Thyroid gland (tissue), 4 donors: ENCODE results near the gene SLCO3A1. TPM values are rescaled to one million over a fixed set of nuclear protein-coding genes. Genes with fewer than 3 reads are reported as not detected.
A peak's percentile ranks its signal among the peaks of the same experiment; 100 is the strongest.

Experiments
- DNase-seq, 2 donors: peaks; one replicate each; pipeline ENCODE4 v3.0.0-alpha.2; 2019
- H3K27ac ChIP-seq, 3 donors: fragments of 200-600 bp; sonication (generic); 1 replicate in 2 of 3; 2 replicates in 1 of 3; pipeline ENCODE4 v1.5.1; 2016 to 2019; ENCODE audit warnings: mild to moderate bottlenecking in 1 of 3, moderate library complexity in 1 of 3
- H3K27me3 ChIP-seq: fragments of 200-600 bp; sonication (generic); one replicate; pipeline ENCODE4 v1.5.1; 2019
- H3K36me3 ChIP-seq, 2 donors: fragments of 200-600 bp; sonication (generic); one replicate each; pipeline ENCODE4 v1.5.1; 2016 to 2019
- H3K4me1 ChIP-seq, 2 donors: fragments of 200-600 bp; sonication (generic); one replicate each; pipeline ENCODE4 v1.5.1; 2017 to 2019
- H3K4me3 ChIP-seq, 3 donors: fragments of 200-600 bp; sonication (generic); replicated peaks in 1 of 3; 1 replicate in 2 of 3; 2 replicates in 1 of 3; pipeline ENCODE4 v1.5.1; 2016; ENCODE audit warnings: mild to moderate bottlenecking in 1 of 3
- H3K9me3 ChIP-seq: fragments of 200-600 bp; sonication (generic); one replicate; pipeline ENCODE4 v1.5.1; 2017
- POLR2A ChIP-seq, 2 donors: fragments of 450-650 bp; IDR thresholded peaks; one replicate each; pipeline ENCODE4 v1.6.1; 2017; ENCODE audit warnings: antibody characterized with exemption in 2 of 2, mild to moderate bottlenecking in 2 of 2, moderate library complexity in 1 of 2
- WGBS, 2 donors: methylation state at CpG; one replicate each; pipeline ENCODE4 v1.1.5; 2017; 5-methylcytosine and 5-hydroxymethylcytosine counted together
- intact Hi-C: fragments of 100-400 bp; cut with DNase I; formaldehyde crosslinking; loops from one replicate; pipeline ENCODE4 v1.15.1; 2023
- total RNA-seq, 4 donors: library from RNA; depleted of rRNA; stranded (reverse); fragments of >200 nt; gene quantifications; one replicate each; pipeline ENCODE4 v1.2.3, GENCODE V29; 2016
- TF ChIP-seq, protein P1 (sequence below), 6 experiments: fragments of 200-600 bp in 3 of 6; fragments of 450-650 bp in 3 of 6; sonication (generic) in 3 of 6; IDR thresholded peaks; one replicate each; pipeline ENCODE4 v1.5.1; 2016 to 2019; ENCODE audit warnings: antibody characterized with exemption in 6 of 6, mild to moderate bottlenecking in 2 of 6, inconsistent platforms in 1 of 6, moderate library complexity in 1 of 6

The SLCO3A1 gene
- total RNA-seq, 4 donors from 2014 or later: 23.3 to 31.4 (median 28.0) TPM

DNA sequence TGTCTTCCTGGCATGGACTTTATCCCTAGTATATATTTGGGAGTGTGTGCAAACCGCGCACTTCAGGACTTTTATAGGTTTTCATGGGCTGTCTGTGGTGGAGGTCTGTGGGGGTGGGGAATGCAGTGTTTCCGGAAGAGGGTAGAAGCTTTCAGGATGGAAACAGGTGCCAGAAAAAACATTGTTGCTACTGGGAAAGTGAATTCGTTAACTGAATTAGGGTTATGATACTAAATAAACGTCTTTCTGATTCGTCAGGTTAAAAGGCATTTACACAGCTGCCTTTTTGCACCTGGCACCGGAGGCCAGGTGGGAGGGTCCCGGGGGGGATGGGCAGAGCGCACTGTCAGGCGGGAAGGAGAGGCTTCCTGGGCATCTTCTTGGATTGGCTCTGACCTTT is 62.1 kb downstream of the SLCO3A1 start:
- intact Hi-C loops: no loop called here

DNA sequence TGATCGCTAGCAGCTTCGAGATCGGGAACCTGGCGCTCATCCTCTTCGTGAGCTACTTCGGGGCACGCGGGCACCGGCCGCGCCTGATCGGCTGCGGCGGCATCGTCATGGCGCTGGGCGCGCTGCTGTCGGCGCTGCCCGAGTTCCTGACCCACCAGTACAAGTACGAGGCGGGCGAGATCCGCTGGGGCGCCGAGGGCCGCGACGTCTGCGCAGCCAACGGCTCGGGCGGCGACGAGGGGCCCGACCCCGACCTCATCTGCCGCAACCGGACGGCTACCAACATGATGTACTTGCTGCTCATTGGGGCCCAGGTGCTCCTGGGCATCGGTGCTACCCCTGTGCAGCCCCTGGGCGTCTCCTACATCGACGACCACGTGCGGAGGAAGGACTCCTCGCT is 62.5 kb downstream of the SLCO3A1 start:
- WGBS, 2 donors: 96 to 98% methylated on average over 28 to 48 of the region's 48 CpGs
- H3K36me3 ChIP-seq: peaks cover 4 to 5% of the 10 kb centered on the region in 2 donors
- no peaks in the 10 kb centered on the region for H3K9me3 ChIP-seq
- intact Hi-C loops: no loop called here
- H3K4me3 ChIP-seq: no peak overlapping the region
- TF ChIP-seq, protein P1, sequence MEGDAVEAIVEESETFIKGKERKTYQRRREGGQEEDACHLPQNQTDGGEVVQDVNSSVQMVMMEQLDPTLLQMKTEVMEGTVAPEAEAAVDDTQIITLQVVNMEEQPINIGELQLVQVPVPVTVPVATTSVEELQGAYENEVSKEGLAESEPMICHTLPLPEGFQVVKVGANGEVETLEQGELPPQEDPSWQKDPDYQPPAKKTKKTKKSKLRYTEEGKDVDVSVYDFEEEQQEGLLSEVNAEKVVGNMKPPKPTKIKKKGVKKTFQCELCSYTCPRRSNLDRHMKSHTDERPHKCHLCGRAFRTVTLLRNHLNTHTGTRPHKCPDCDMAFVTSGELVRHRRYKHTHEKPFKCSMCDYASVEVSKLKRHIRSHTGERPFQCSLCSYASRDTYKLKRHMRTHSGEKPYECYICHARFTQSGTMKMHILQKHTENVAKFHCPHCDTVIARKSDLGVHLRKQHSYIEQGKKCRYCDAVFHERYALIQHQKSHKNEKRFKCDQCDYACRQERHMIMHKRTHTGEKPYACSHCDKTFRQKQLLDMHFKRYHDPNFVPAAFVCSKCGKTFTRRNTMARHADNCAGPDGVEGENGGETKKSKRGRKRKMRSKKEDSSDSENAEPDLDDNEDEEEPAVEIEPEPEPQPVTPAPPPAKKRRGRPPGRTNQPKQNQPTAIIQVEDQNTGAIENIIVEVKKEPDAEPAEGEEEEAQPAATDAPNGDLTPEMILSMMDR (IDR thresholded peaks at IDR 0.05): no peak
- no peak for TF ChIP-seq POLR2A (IDR thresholded peaks at IDR 0.05)
- DNase-seq: no peak
- no peaks in the 10 kb centered on the region for H3K27me3 ChIP-seq
- H3K27ac ChIP-seq: no peak overlapping the region
- peaks cover 0 to 10% of the 10 kb centered on the region in 2 donors for H3K4me1 ChIP-seq

More for the DNA sequence above, 62.1 kb downstream of the SLCO3A1 start:
- peaks cover 0 to 8% of the 10 kb centered on the region in 2 donors for H3K4me1 ChIP-seq
- no peak overlapping the region for H3K4me3 ChIP-seq
- peaks cover 4 to 5% of the 10 kb centered on the region in 2 donors for H3K36me3 ChIP-seq
- H3K9me3 ChIP-seq: no peaks in the 10 kb centered on the region
- TF ChIP-seq, protein P1 (IDR thresholded peaks at IDR 0.05): no peak
- no peak for TF ChIP-seq POLR2A (IDR thresholded peaks at IDR 0.05)
- no peaks in the 10 kb centered on the region for H3K27me3 ChIP-seq
- WGBS, 2 donors: 73 to 88% methylated on average over 10 of the region's 10 CpGs
- no peak for DNase-seq
- H3K27ac ChIP-seq: no peak overlapping the region

DNA sequence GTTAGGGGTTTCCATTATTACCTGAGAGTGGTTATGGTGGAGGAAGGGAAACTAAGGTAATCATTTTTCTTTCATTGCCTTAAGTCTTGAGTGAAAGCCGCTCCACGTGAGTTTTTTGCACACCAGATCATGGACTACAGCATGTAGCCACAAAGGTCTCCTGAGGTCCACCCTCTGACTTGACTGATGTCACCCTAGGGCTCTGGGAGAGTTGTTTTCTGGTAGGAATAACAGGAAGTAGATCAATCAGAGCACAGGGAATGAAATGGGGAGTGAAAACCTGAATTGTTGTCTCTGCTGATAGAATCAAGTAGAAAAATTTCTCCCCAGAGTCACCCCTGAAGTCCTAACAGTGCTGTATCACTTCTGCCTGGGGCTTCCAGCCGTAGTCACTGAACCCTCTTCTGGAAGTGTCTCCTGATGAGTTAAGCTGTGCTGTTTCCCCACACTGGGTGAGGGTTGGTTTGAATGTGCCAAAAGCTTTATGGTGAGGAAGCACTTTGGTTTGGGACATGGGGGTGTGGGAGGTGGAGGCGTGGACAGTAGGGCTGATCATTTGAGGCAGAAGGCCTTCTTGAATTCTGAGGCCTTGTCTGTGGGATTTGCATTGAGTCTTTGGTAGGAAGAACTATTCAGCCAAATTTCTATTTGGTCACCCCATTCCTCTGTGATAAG is 64.3 kb downstream of the SLCO3A1 start:
- Histone ChIP-seq H3K4me1 (peaks cover 8 to 25% of the 10 kb centered on the region in 2 donors), H3K9me3 (no peaks in the 10 kb centered on the region), H3K36me3 (peaks cover 4 to 5% of the 10 kb centered on the region in 2 donors), H3K27me3 (no peaks in the 10 kb centered on the region), H3K27ac (no peak overlapping the region), H3K4me3 (no peak overlapping the region)
- TF ChIP-seq, protein P1 (IDR thresholded peaks at IDR 0.05): no peak
- TF ChIP-seq POLR2A (IDR thresholded peaks at IDR 0.05): no peak
- WGBS, 2 donors: 91 to 93% methylated on average over 4 of the region's 4 CpGs
- intact Hi-C loops: no loop called here
- DNase-seq: no peak

DNA sequence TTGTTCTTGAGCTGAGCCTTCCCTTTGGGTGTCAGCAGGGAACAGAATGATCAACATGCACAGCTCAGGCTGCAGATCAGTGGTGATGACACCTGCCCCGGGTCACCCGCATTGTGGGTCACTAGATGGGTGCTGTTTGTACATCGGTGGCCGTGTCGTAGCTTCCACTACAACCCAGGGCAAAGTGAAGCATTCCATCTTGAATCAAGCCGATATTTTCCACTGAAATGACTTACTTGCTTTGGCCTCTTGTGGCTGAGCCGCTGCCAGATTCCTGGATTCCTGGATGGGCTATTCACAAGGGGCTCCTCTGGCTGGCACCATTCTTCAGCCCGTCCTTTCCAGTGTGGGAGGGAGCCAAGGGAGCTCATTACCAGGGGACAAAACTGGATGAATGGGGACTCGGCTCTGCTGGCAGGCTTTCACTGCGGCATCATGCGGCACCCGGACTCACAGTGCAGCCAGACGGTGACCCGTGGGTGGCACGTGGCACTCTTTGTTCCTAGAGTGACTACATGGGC is 65.6 kb downstream of the SLCO3A1 start:
- WGBS, 2 donors: 87 to 91% methylated on average over 14 to 15 of the region's 15 CpGs
- Histone ChIP-seq H3K36me3 (peaks cover 4 to 5% of the 10 kb centered on the region in 2 donors), H3K4me1 (peaks cover 12 to 19% of the 10 kb centered on the region in 2 donors), H3K4me3 (no peak overlapping the region), H3K27me3 (no peaks in the 10 kb centered on the region), H3K27ac (no peak overlapping the region), H3K9me3 (no peaks in the 10 kb centered on the region)
- no peak for DNase-seq
- intact Hi-C loops: no loop called here
- TF ChIP-seq, protein P1 (IDR thresholded peaks at IDR 0.05): no peak
- no peak for TF ChIP-seq POLR2A (IDR thresholded peaks at IDR 0.05)

DNA sequence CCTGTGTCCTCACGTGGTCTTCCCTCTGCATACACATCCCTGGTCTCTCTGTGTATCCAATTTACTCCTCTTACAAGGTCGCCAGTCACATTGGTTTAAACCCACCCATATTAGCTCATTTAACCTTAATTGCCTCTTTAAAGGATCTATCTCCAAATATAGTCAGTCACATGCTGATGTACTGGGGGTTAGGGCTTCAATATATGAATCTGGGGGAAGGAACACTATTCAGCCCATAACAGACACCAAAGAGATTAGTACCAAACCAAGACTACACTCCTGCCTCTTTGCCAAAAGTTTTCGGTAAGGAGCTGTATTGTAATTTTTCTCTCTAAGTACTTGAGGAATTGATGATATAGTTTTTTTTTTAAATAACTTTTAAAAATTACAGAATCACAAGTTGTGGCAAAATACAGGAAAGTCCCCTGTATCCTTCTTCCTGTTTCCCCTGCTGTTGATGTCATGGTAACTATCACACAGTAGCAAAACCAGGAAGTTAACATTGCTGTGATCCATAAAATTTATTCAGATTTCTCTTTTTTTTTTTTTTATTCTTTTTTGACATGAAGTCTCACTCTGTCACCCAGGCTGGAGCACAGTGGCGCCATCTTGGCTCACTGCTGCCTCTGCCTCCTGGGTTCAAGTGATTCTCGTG is 67.8 kb downstream of the SLCO3A1 start:
- Histone ChIP-seq H3K36me3 (peaks cover under 1 to 4% of the 10 kb centered on the region in 2 donors), H3K4me1 (peaks cover 24 to 36% of the 10 kb centered on the region in 2 donors), H3K9me3 (no peaks in the 10 kb centered on the region), H3K27ac (peak overlapping the region in 2 of 3 donors; percentile 7 to 34), H3K27me3 (no peaks in the 10 kb centered on the region), H3K4me3 (no peak overlapping the region)
- no peak for DNase-seq
- intact Hi-C loops: no loop called here
- no peak for TF ChIP-seq POLR2A (IDR thresholded peaks at IDR 0.05)
- TF ChIP-seq, protein P1 (IDR thresholded peaks at IDR 0.05): no peak
- 75 to 85% methylated on average over 5 of the region's 5 CpGs for WGBS, 2 donors
